HEK293 (cell line): ENCODE results near the gene JMJD4.

Experiments
- CTCF ChIA-PET: fragments of 350-600 bp; formaldehyde crosslinking; extraction: SDS; loops from one replicate; lab custom pipeline; 2021; ENCODE audit warnings: antibody characterized with exemption; lab: Yijun Ruan, JAX
- POLR2A ChIA-PET: fragments of 300-600 bp; formaldehyde crosslinking; extraction: SDS; loops from one replicate; lab custom pipeline; 2020; ENCODE audit warnings: antibody characterized with exemption, inconsistent platforms; lab: Yijun Ruan, JAX
- H3K27ac ChIP-seq: fragments of 200-500 bp; sonication (Bioruptor generic); 2 replicates; pipeline ENCODE4 v1.5.1; 2014; ENCODE audit warnings: low read depth, low read length, control low read depth, inconsistent platforms; ENCODE audit errors: extremely low read depth
- H3K36me3 ChIP-seq, 2 experiments: fragments of 200-500 bp in 1 of 2; sonication (Bioruptor generic) in 1 of 2; 1 replicate in 1 of 2; 2 replicates in 1 of 2; pipeline ENCODE4 v1.5.1; 2014 to 2017; ENCODE audit warnings: inconsistent platforms in 2 of 2, low read length in 2 of 2; ENCODE audit not compliant: control insufficient read depth in 2 of 2, insufficient read depth in 1 of 2
- H3K4me1 ChIP-seq: fragments of 200-500 bp; sonication (Bioruptor generic); 2 replicates; pipeline ENCODE4 v1.5.1; 2014; ENCODE audit warnings: mild to moderate bottlenecking, low read length, inconsistent platforms; ENCODE audit not compliant: control insufficient read depth, insufficient read depth
- H3K4me3 ChIP-seq: 2 replicates; pipeline ENCODE4 v1.5.1; 2011; ENCODE audit warnings: low read depth, mild to moderate bottlenecking, control low read depth, low read length, moderate library complexity
- H3K9me3 ChIP-seq: fragments of 200-500 bp; sonication (Bioruptor generic); 2 replicates; pipeline ENCODE4 v1.5.1; 2014; ENCODE audit warnings: low read depth, low read length, inconsistent platforms; ENCODE audit not compliant: control insufficient read depth, insufficient read depth
- KLF17 ChIP-seq: fragments of 450-650 bp; formaldehyde crosslinking; IDR thresholded peaks from 2 replicates; pipeline ENCODE4 v1.5.1; 2016; ENCODE audit warnings: missing biosample characterization, missing genetic modification characterization
- PRDM1 ChIP-seq: fragments of 450-650 bp; formaldehyde crosslinking; IDR thresholded peaks from 2 replicates; pipeline ENCODE4; 2016; ENCODE audit warnings: missing biosample characterization, missing genetic modification characterization
- SALL2 ChIP-seq: fragments of 450-650 bp; formaldehyde crosslinking; IDR thresholded peaks from 2 replicates; pipeline ENCODE4 v1.5.0; 2017; ENCODE audit warnings: missing biosample characterization, mild to moderate bottlenecking, missing genetic modification characterization, borderline replicate concordance
- TSHZ1 ChIP-seq: fragments of 450-650 bp; formaldehyde crosslinking; IDR thresholded peaks from 2 replicates; pipeline ENCODE4 v1.5.1; 2016; ENCODE audit warnings: missing biosample characterization, missing genetic modification characterization, borderline replicate concordance
- ZFHX2 ChIP-seq: fragments of 450-650 bp; formaldehyde crosslinking; conservative IDR thresholded peaks from 2 replicates; pipeline ENCODE4 v1.5.1; 2016; ENCODE audit warnings: missing biosample characterization, missing genetic modification characterization
- ZIC2 ChIP-seq: fragments of 450-650 bp; formaldehyde crosslinking; IDR thresholded peaks from 2 replicates; pipeline ENCODE4 v1.5.1; 2016; ENCODE audit warnings: missing biosample characterization, missing genetic modification characterization
- ZNF184 ChIP-seq: fragments of 450-650 bp; IDR thresholded peaks from 2 replicates; pipeline ENCODE4 v1.5.1; 2018; ENCODE audit warnings: missing biosample characterization, mild to moderate bottlenecking, missing genetic modification characterization
- ZNF513 ChIP-seq: fragments of 450-650 bp; IDR thresholded peaks from 2 replicates; pipeline ENCODE4 v1.5.1; 2018; ENCODE audit warnings: missing biosample characterization, missing genetic modification characterization
- ZNF514 ChIP-seq: fragments of 450-650 bp; formaldehyde crosslinking; IDR thresholded peaks from 2 replicates; pipeline ENCODE4 v1.5.1; 2016; ENCODE audit warnings: missing biosample characterization, missing genetic modification characterization
- ZNF521 ChIP-seq: fragments of 450-650 bp; formaldehyde crosslinking; IDR thresholded peaks from 2 replicates; pipeline ENCODE4 v1.5.1; 2017; ENCODE audit warnings: missing biosample characterization, mild to moderate bottlenecking, missing genetic modification characterization
- ZNF529 ChIP-seq: fragments of 450-650 bp; formaldehyde crosslinking; IDR thresholded peaks from 2 replicates; pipeline ENCODE4 v1.5.1; 2017; ENCODE audit warnings: missing genetic modification characterization, missing biosample characterization; ENCODE audit not compliant: insufficient replicate concordance
- ZNF544 ChIP-seq: fragments of 450-650 bp; formaldehyde crosslinking; IDR thresholded peaks from 2 replicates; pipeline ENCODE4 v1.5.0; 2017; ENCODE audit warnings: missing biosample characterization, missing genetic modification characterization
- ZNF777 ChIP-seq: fragments of 450-650 bp; formaldehyde crosslinking; IDR thresholded peaks from 2 replicates; pipeline ENCODE4 v1.5.1; 2017; ENCODE audit warnings: missing biosample characterization, missing genetic modification characterization, borderline replicate concordance
- ZNF792 ChIP-seq: fragments of 450-650 bp; formaldehyde crosslinking; IDR thresholded peaks from 2 replicates; pipeline ENCODE4 v1.5.1; 2016; ENCODE audit warnings: missing biosample characterization, missing genetic modification characterization
- ZSCAN5A ChIP-seq: fragments of 450-650 bp; formaldehyde crosslinking; IDR thresholded peaks from 2 replicates; pipeline ENCODE4 v1.5.1; 2016; ENCODE audit warnings: missing biosample characterization, missing genetic modification characterization

The JMJD4 gene

GRCh38 chr1:227769047-227769935 lies 34.2 kb upstream of the JMJD4 start:
- ChIA-PET POLR2A (no interaction called here), CTCF (interaction anchor here (0.7 kb wide), 1 partner anchor 739 kb away, joined by 3 read pairs; no protein-coding TSS in a partner anchor)
- Histone ChIP-seq H3K4me3 (no peak overlapping the region), H3K9me3 (no peaks in the 10 kb centered on the region), H3K36me3 (peaks cover 21 to 92% of the 10 kb centered on the region in 2 experiments), H3K4me1 (no peaks in the 10 kb centered on the region), H3K27ac (no peak overlapping the region)
- TF ChIP-seq ZNF544 (tag by site-specific recombination) = no peak

- H3K36me3 ChIP-seq = peaks cover 23 to 92% of the 10 kb centered on the region in 2 experiments
- CTCF ChIA-PET = no interaction called here
- no peak overlapping the region for H3K4me3 ChIP-seq
- POLR2A ChIA-PET = no interaction called here
- no peaks in the 10 kb centered on the region for H3K9me3 ChIP-seq
- TF ChIP-seq ZNF529 (tag by site-specific recombination) = no peak
- no peak for TF ChIP-seq KLF17 (tag by site-specific recombination)
- TF ChIP-seq TSHZ1 = no peak
- no peak for TF ChIP-seq ZNF777 (tag by site-specific recombination)
- no peak for TF ChIP-seq ZNF521 (tag by site-specific recombination)
- TF ChIP-seq ZFHX2 = no peak
- no peak for TF ChIP-seq ZNF513 (tag by site-specific recombination)
- TF ChIP-seq ZNF792 (tag by site-specific recombination) = no peak
- TF ChIP-seq ZIC2 = no peak
- no peak for TF ChIP-seq ZNF184 (tag by site-specific recombination)
- no peak for TF ChIP-seq ZSCAN5A (tag by site-specific recombination)
- TF ChIP-seq SALL2 (tag by site-specific recombination) = no peak
- no peak for TF ChIP-seq PRDM1 (tag by site-specific recombination)
- TF ChIP-seq ZNF514 (tag by site-specific recombination) = no peak
- no peaks in the 10 kb centered on the region for H3K4me1 ChIP-seq
- no peak overlapping the region for H3K27ac ChIP-seq
Measured at GRCh38 chr1:227768640-227769039, 33.5 kb upstream of the JMJD4 start.
